IMR-90 (cell line): ENCODE results near the gene TNFRSF1A. TPM values are rescaled to one million over a fixed set of nuclear protein-coding genes. Genes with fewer than 3 reads are reported as not detected.

ENCODE experiments used
- ATAC-seq: fragments of 200-7000 bp; cut with Tn5 transposase; 2 replicates; pipeline ENCODE4 v1.9.1; 2020; ENCODE audit warnings: low read depth, mild to moderate bottlenecking, moderate library complexity
- BruUV-seq: library from RNA; stranded (reverse); fragments of 400-500 nt; replicated peaks from 2 replicates; lab custom pipeline; 2021; lab: Mats Ljungman, UMichigan
- CTCF ChIA-PET: fragments of 300-600 bp; formaldehyde crosslinking; extraction: SDS; loops from one replicate; lab custom pipeline; 2021; ENCODE audit warnings: antibody characterized with exemption; lab: Yijun Ruan, JAX
- POLR2A ChIA-PET: fragments of 300-600 bp; sonication (Branson Sonifier 250); formaldehyde crosslinking; loops from one replicate; lab custom pipeline; 2022; ENCODE audit warnings: antibody characterized with exemption; ENCODE audit not compliant: unreplicated experiment; lab: Charles Lee
- DNase-seq: peaks from one replicate; pipeline ENCODE4 v3.0.0; 2013
- H2AFZ ChIP-seq: replicated peaks from 2 replicates; pipeline ENCODE3; 2013; ENCODE audit warnings: low read length, mild to moderate bottlenecking; ENCODE audit not compliant: poor library complexity
- H2AK5ac ChIP-seq: 2 replicates; pipeline ENCODE4 v1.6.1; 2013; ENCODE audit warnings: low read depth, low read length, inconsistent platforms
- H2AK9ac ChIP-seq: replicated peaks from 2 replicates; pipeline ENCODE3; 2013; ENCODE audit warnings: mild to moderate bottlenecking, low read depth, low read length, moderate library complexity; ENCODE audit not compliant: poor library complexity
- H2BK120ac ChIP-seq: 2 replicates; pipeline ENCODE4 v1.6.1; 2013; ENCODE audit warnings: low read depth, low read length, inconsistent platforms
- H2BK15ac ChIP-seq: 3 replicates; pipeline ENCODE4 v1.6.1; 2013; ENCODE audit warnings: low read depth, low read length, inconsistent platforms
- H2BK20ac ChIP-seq: 2 replicates; pipeline ENCODE4 v1.6.1; 2013; ENCODE audit warnings: low read depth, mild to moderate bottlenecking, inconsistent platforms, low read length, moderate library complexity
- H2BK5ac ChIP-seq: 2 replicates; pipeline ENCODE4 v1.6.1; 2013; ENCODE audit warnings: mild to moderate bottlenecking, low read depth, low read length, inconsistent platforms; ENCODE audit not compliant: poor library complexity, severe bottlenecking
- H3K14ac ChIP-seq: replicated peaks from 2 replicates; pipeline ENCODE4 v1.6.1; 2013; ENCODE audit warnings: low read depth, low read length, inconsistent platforms
- H3K18ac ChIP-seq: 2 replicates; pipeline ENCODE4 v1.6.1; 2013; ENCODE audit warnings: low read depth, low read length, control low read depth
- H3K23ac ChIP-seq: 2 replicates; pipeline ENCODE4 v1.6.1; 2013; ENCODE audit warnings: low read depth, low read length, inconsistent platforms
- H3K27ac ChIP-seq: 2 replicates; pipeline ENCODE4 v1.5.1; 2013; ENCODE audit warnings: mild to moderate bottlenecking, control low read depth, low read length; ENCODE audit not compliant: insufficient read depth
- H3K27me3 ChIP-seq: 2 replicates; pipeline ENCODE4 v1.6.1; 2013; ENCODE audit warnings: low read length; ENCODE audit not compliant: control insufficient read depth, insufficient read depth
- H3K36me3 ChIP-seq: 2 replicates; pipeline ENCODE4 v1.6.1; 2013; ENCODE audit warnings: low read length, mixed read lengths; ENCODE audit not compliant: control insufficient read depth, insufficient read depth
- H3K4ac ChIP-seq: 2 replicates; pipeline ENCODE4 v1.6.1; 2013; ENCODE audit warnings: low read depth, low read length, inconsistent platforms
- H3K4me1 ChIP-seq: 2 replicates; pipeline ENCODE4 v1.6.1; 2013; ENCODE audit warnings: low read length, mixed read lengths; ENCODE audit not compliant: control insufficient read depth, insufficient read depth
- H3K4me2 ChIP-seq: 2 replicates; pipeline ENCODE4 v1.6.1; 2013; ENCODE audit warnings: low read depth, mild to moderate bottlenecking, control low read depth, low read length, moderate library complexity
- H3K4me3 ChIP-seq: 2 replicates; pipeline ENCODE4 v1.5.1; 2013; ENCODE audit warnings: low read depth, mild to moderate bottlenecking, control low read depth, low read length, moderate library complexity; ENCODE audit not compliant: insufficient read depth
- H3K56ac ChIP-seq: 2 replicates; pipeline ENCODE4 v1.6.1; 2013; ENCODE audit warnings: low read length, inconsistent platforms; ENCODE audit not compliant: insufficient read depth; ENCODE audit errors: extremely low read depth
- H3K79me1 ChIP-seq, 2 experiments: 2 replicates each; pipeline ENCODE4 v1.6.1; 2013; ENCODE audit warnings: low read length in 2 of 2, inconsistent platforms in 1 of 2, low read depth in 1 of 2
- H3K9ac ChIP-seq: 2 replicates; pipeline ENCODE4 v1.6.1; 2013; ENCODE audit warnings: low read depth, low read length, control low read depth
- H3K9me1 ChIP-seq: 2 replicates; pipeline ENCODE4 v1.6.1; 2013; ENCODE audit warnings: low read length, inconsistent platforms; ENCODE audit not compliant: insufficient read depth
- H3K9me3 ChIP-seq: 2 replicates; pipeline ENCODE4 v1.6.1; 2013; ENCODE audit warnings: low read length; ENCODE audit not compliant: control insufficient read depth, insufficient read depth
- H4K20me1 ChIP-seq: 2 replicates; pipeline ENCODE4 v1.6.1; 2013; ENCODE audit warnings: low read length, inconsistent platforms; ENCODE audit not compliant: insufficient read depth
- H4K5ac ChIP-seq: 2 replicates; pipeline ENCODE4 v1.6.1; 2013; ENCODE audit warnings: mild to moderate bottlenecking, low read depth, low read length, control low read depth
- H4K8ac ChIP-seq, 2 experiments: 2 replicates each; pipeline ENCODE4 v1.6.1; 2013; ENCODE audit warnings: low read depth in 2 of 2, low read length in 2 of 2, control low read depth in 1 of 2, inconsistent platforms in 1 of 2
- H4K91ac ChIP-seq: 2 replicates; pipeline ENCODE4 v1.6.1; 2013; ENCODE audit warnings: low read depth, low read length, inconsistent platforms; ENCODE audit not compliant: insufficient read depth
- BHLHE40 ChIP-seq: fragments of 150-350 bp; IDR thresholded peaks from 2 replicates; pipeline ENCODE4 v1.6.1; 2016; ENCODE audit warnings: mild to moderate bottlenecking, low read depth, low read length
- CEBPB ChIP-seq: IDR thresholded peaks from 2 replicates; pipeline ENCODE4 v1.6.1; 2012; ENCODE audit warnings: low read depth, low read length, improper control_type of control experiment
- CHD1 ChIP-seq: IDR thresholded peaks from 2 replicates; pipeline ENCODE4 v1.6.1; 2012; ENCODE audit warnings: low read depth, low read length, improper control_type of control experiment
- FOS ChIP-seq: fragments of 150-350 bp; IDR thresholded peaks from 2 replicates; pipeline ENCODE4 v1.6.1; 2016; ENCODE audit warnings: low read depth, low read length
- MAFK ChIP-seq: IDR thresholded peaks from 2 replicates; pipeline ENCODE4 v1.6.1; 2012; ENCODE audit warnings: low read depth, low read length, improper control_type of control experiment
- MXI1 ChIP-seq: IDR thresholded peaks from 2 replicates; pipeline ENCODE4 v1.6.1; 2012; ENCODE audit warnings: low read depth, mild to moderate bottlenecking, low read length, moderate library complexity, borderline replicate concordance
- NFE2L2 ChIP-seq: fragments of 150-350 bp; IDR thresholded peaks from 2 replicates; pipeline ENCODE4 v1.6.1; 2016; ENCODE audit warnings: low read depth, mild to moderate bottlenecking, low read length
- POLR2A ChIP-seq: IDR thresholded peaks from 2 replicates; pipeline ENCODE4 v1.6.1; 2012; ENCODE audit warnings: mild to moderate bottlenecking, low read depth, low read length
- RAD21 ChIP-seq: IDR thresholded peaks from 2 replicates; pipeline ENCODE4 v1.6.1; 2012; ENCODE audit warnings: low read length, improper control_type of control experiment
- RCOR1 ChIP-seq: IDR thresholded peaks from 2 replicates; pipeline ENCODE4 v1.6.1; 2012; ENCODE audit warnings: mild to moderate bottlenecking, low read length, improper control_type of control experiment; ENCODE audit not compliant: insufficient replicate concordance
- SMC3 ChIP-seq: fragments of 150-350 bp; IDR thresholded peaks from 2 replicates; pipeline ENCODE4 v1.6.1; 2016; ENCODE audit warnings: low read depth, mild to moderate bottlenecking, antibody characterized with exemption, low read length, moderate library complexity
- WGBS, 2 experiments: methylation state at CpG; one replicate each; pipeline versions ENCODE4 v1.1.5 to v1.1.7; 2013; ENCODE audit warnings: missing lambda C conversion rate in 2 of 2; ENCODE audit not compliant: insufficient read length in 1 of 2; ENCODE audit errors: extremely low coverage in 2 of 2; 5-methylcytosine and 5-hydroxymethylcytosine counted together
- dilution Hi-C: fragments of 300-500 bp; cut with HindIII; formaldehyde crosslinking; loops from one replicate; pipeline ENCODE4 v1.14.3; 2018; ENCODE audit warnings: low sequenced_read_pairs; ENCODE audit not compliant: unreplicated experiment
- in situ Hi-C: fragments of 300-500 bp; cut with MboI; formaldehyde crosslinking; loops from 3 replicates; pipeline ENCODE4 v1.14.3; 2019; ENCODE audit warnings: low sequenced_read_pairs, inconsistent platforms, mixed read lengths
- intact Hi-C: fragments of 100-400 bp; cut with micrococcal nuclease; formaldehyde crosslinking; loops from 2 replicates; pipeline ENCODE4 v1.10.0; 2022
- polyA plus RNA-seq, 3 experiments: library from polyadenylated mRNA; depleted of rRNA; stranded (reverse); fragments of >200 nt; gene quantifications; 2 replicates each; pipeline ENCODE4 v1.2.3, GENCODE V29; 2012; ENCODE audit warnings: low replicate concordance in 1 of 3
- total RNA-seq: library from RNA; depleted of rRNA; stranded (reverse); fragments of >200 nt; gene quantifications from 2 replicates; pipeline ENCODE4 v1.2.3, GENCODE V29; 2012
- TF ChIP-seq, protein P1 (sequence below): fragments of 150-350 bp; IDR thresholded peaks from 2 replicates; pipeline ENCODE4 v1.6.1; 2017; ENCODE audit warnings: mild to moderate bottlenecking, antibody characterized with exemption, low read length, low read depth
- TF ChIP-seq, protein P2 (sequence below): conservative IDR thresholded peaks from 2 replicates; pipeline ENCODE4 v1.5.1; 2012; ENCODE audit warnings: mild to moderate bottlenecking, low read depth, low read length, improper control_type of control experiment
- TF ChIP-seq, protein P3 (sequence below): fragments of 150-350 bp; IDR thresholded peaks from 2 replicates; pipeline ENCODE4 v1.6.1; 2016; ENCODE audit warnings: low read depth, mild to moderate bottlenecking, low read length, moderate library complexity, borderline replicate concordance

Gene TNFRSF1A
- total and polyA plus RNA-seq, 2 of the 4 experiments (the other 2 are of a cell fraction), result 79.6 to 136 TPM

DNA sequence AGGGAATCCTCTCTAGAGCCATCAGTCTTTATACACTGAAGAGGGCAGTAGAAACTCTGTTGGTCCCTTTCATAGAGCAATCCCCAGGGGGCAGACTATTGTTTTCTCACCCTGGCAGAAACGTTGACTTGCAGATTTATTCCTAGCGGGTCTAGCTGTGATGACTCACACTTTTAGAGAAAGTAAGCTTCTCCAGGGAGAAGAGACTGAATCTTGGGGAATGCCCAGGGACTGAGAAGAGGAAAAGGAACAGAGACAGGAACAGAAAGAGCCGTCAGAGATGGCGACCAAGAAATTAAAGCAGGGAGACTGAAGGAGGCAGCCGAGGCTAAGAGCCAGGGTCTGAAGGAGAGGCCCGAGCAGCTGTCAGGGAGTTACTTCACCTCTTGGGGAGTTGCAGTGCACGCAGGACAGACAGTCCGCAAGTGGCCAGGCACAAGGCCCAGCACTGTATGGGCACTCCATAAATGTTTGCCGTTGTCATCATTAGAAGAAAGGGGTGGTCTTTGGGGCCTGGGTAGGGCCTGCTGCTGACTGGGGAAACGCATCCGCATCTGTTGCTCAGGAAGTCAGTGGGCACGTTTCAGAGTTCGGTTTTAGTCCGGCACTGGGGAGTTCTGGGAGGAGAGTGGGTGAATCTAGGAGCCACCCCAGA lies 18.4 kb downstream of the TNFRSF1A start:
- peak overlapping the region; percentile 37 for H2BK5ac ChIP-seq
- peak overlapping the region; percentile 62 for H2BK120ac ChIP-seq
- no TSS peak for BruUV-seq
- H3K27ac ChIP-seq, result peak overlapping the region; percentile 48
- peak overlapping the region; percentile 38 for H2AFZ ChIP-seq
- H2AK5ac ChIP-seq, result peak overlapping the region; percentile 68
- peak overlapping the region; percentile 73 for H3K23ac ChIP-seq
- H3K9ac ChIP-seq, result peak overlapping the region; percentile 2
- peaks cover 25% of the 10 kb centered on the region for H3K4me1 ChIP-seq
- 14% methylated on average over 9 of the region's 14 CpGs; no CpG with 5 or more reads in 1 of the 2 experiments for WGBS, 2 experiments
- dilution Hi-C loops (no loop called here), in situ Hi-C loops (no loop called here), intact Hi-C loops (loop anchor here (1.0 kb wide), 1 partner anchor 142 kb away; no protein-coding TSS in a partner anchor)
- ATAC-seq (peak; percentile 64), DNase-seq (peak; percentile 94)
- H2AK9ac ChIP-seq, result peak overlapping the region; percentile 13
- peaks cover 16% of the 10 kb centered on the region; the same call in 1 of the 2 replicates for H3K9me1 ChIP-seq
- H3K18ac ChIP-seq, result peak overlapping the region; percentile 3
- peak overlapping the region; percentile 24 to 76 for H4K8ac ChIP-seq
- ChIA-PET CTCF (interaction anchor here (0.6 to 1.4 kb wide), 5 partner anchors 10 to 335 kb away, joined by 3 to 5 read pairs (median 3); partner anchors contain the start of gene LTBR), POLR2A (interaction anchor here (0.6 kb wide), 1 partner anchor 13 kb away, joined by 3 read pairs; no protein-coding TSS in a partner anchor)
- H3K36me3 ChIP-seq, result peaks cover 26% of the 10 kb centered on the region
- no peaks in the 10 kb centered on the region for H3K27me3 ChIP-seq
- peak overlapping the region; percentile 34 for H4K91ac ChIP-seq
- H3K4ac ChIP-seq, result peak overlapping the region; percentile 70
- no peak overlapping the region for H3K56ac ChIP-seq
- peaks cover 16% of the 10 kb centered on the region; the same call in 1 of the 2 replicates for H4K20me1 ChIP-seq
- peak overlapping the region; percentile 7; the same call in 1 of the 3 replicates for H2BK15ac ChIP-seq
- H3K9me3 ChIP-seq, result no peaks in the 10 kb centered on the region
- H3K79me1 ChIP-seq, result peaks cover 12 to 38% of the 10 kb centered on the region in 2 experiments; a peak in 3 of 4 replicates
- H3K4me2 ChIP-seq, result peak overlapping the region; percentile 27
- peak overlapping the region; percentile 34 for H4K5ac ChIP-seq
- peak overlapping the region; percentile 69 for H3K14ac ChIP-seq
- 0 out of 2 replicates have a peak overlapping the region, but pooled peaks have one; percentile 13 for H2BK20ac ChIP-seq
- no peak overlapping the region for H3K4me3 ChIP-seq
- TF ChIP-seq, protein P1, sequence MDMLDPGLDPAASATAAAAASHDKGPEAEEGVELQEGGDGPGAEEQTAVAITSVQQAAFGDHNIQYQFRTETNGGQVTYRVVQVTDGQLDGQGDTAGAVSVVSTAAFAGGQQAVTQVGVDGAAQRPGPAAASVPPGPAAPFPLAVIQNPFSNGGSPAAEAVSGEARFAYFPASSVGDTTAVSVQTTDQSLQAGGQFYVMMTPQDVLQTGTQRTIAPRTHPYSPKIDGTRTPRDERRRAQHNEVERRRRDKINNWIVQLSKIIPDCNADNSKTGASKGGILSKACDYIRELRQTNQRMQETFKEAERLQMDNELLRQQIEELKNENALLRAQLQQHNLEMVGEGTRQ, result no peak
- peak; percentile 58 for TF ChIP-seq RAD21
- TF ChIP-seq, protein P2, sequence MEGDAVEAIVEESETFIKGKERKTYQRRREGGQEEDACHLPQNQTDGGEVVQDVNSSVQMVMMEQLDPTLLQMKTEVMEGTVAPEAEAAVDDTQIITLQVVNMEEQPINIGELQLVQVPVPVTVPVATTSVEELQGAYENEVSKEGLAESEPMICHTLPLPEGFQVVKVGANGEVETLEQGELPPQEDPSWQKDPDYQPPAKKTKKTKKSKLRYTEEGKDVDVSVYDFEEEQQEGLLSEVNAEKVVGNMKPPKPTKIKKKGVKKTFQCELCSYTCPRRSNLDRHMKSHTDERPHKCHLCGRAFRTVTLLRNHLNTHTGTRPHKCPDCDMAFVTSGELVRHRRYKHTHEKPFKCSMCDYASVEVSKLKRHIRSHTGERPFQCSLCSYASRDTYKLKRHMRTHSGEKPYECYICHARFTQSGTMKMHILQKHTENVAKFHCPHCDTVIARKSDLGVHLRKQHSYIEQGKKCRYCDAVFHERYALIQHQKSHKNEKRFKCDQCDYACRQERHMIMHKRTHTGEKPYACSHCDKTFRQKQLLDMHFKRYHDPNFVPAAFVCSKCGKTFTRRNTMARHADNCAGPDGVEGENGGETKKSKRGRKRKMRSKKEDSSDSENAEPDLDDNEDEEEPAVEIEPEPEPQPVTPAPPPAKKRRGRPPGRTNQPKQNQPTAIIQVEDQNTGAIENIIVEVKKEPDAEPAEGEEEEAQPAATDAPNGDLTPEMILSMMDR, result peak; percentile 84
- no peak; the same call in 1 of the 2 replicates for TF ChIP-seq POLR2A
- peak; percentile 38; the same call in 1 of the 2 replicates for TF ChIP-seq NFE2L2
- no peak for TF ChIP-seq MXI1
- TF ChIP-seq BHLHE40, result peak; percentile 38; the same call in 1 of the 2 replicates
- TF ChIP-seq SMC3, result peak; percentile 75
- no peak for TF ChIP-seq CEBPB
- TF ChIP-seq FOS, result peak; percentile 93
- TF ChIP-seq, protein P3, sequence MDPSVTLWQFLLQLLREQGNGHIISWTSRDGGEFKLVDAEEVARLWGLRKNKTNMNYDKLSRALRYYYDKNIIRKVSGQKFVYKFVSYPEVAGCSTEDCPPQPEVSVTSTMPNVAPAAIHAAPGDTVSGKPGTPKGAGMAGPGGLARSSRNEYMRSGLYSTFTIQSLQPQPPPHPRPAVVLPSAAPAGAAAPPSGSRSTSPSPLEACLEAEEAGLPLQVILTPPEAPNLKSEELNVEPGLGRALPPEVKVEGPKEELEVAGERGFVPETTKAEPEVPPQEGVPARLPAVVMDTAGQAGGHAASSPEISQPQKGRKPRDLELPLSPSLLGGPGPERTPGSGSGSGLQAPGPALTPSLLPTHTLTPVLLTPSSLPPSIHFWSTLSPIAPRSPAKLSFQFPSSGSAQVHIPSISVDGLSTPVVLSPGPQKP, result no peak
- TF ChIP-seq MAFK, result peak; percentile 84
- no peak for TF ChIP-seq RCOR1
- no peak for TF ChIP-seq CHD1
